Kidney (tissue), 14 donors: ENCODE measurements around the gene SYK. TPM values are rescaled to one million over a fixed set of nuclear protein-coding genes. Genes with fewer than 3 reads are reported as not detected.

Experiments
- DNase-seq, 5 donors: peaks; one replicate each; pipeline ENCODE4 v3.0.0-alpha.2; 2013 to 2020
- FAIRE-seq: peaks from 2 replicates; lab custom pipeline; 2012; peaks lifted over from hg19 to GRCh38; lab: Jason Lieb, UNC
- H3K27ac ChIP-seq, 2 donors: one replicate each; pipeline ENCODE4 v1.7.0; 2013; ENCODE audit warnings: low read depth in 2 of 2, low read length in 2 of 2, inconsistent platforms in 1 of 2
- H3K27me3 ChIP-seq: one replicate; pipeline ENCODE4 v1.7.1; 2013; ENCODE audit warnings: low read length, inconsistent platforms; ENCODE audit not compliant: control insufficient read depth, insufficient read depth
- H3K36me3 ChIP-seq, 3 donors: one replicate each; pipeline versions ENCODE4 v1.7.0 to v1.7.1; 2013; ENCODE audit warnings: low read length in 3 of 3, control low read depth in 1 of 3, inconsistent platforms in 1 of 3; ENCODE audit not compliant: insufficient read depth in 3 of 3, control insufficient read depth in 2 of 3
- H3K4me1 ChIP-seq, 3 donors: one replicate each; pipeline versions ENCODE4 v1.7.0 to v1.7.1; 2013; ENCODE audit warnings: low read length in 3 of 3, inconsistent platforms in 1 of 3, low read depth in 1 of 3; ENCODE audit not compliant: control insufficient read depth in 2 of 3, insufficient read depth in 2 of 3
- H3K4me3 ChIP-seq, 3 donors: one replicate each; pipeline versions ENCODE4 v1.7.0 to v1.8.1; 2013; ENCODE audit warnings: low read length in 3 of 3, control low read depth in 1 of 3, inconsistent platforms in 1 of 3
- H3K9ac ChIP-seq, 3 donors: one replicate each; pipeline versions ENCODE4 v1.7.0 to v1.7.1; 2013; ENCODE audit warnings: low read length in 3 of 3, control low read depth in 1 of 3, inconsistent platforms in 1 of 3
- H3K9me3 ChIP-seq, 3 donors: one replicate each; pipeline versions ENCODE4 v1.7.0 to v1.7.1; 2013; ENCODE audit warnings: low read length in 3 of 3, control low read depth in 1 of 3, inconsistent platforms in 1 of 3; ENCODE audit not compliant: control insufficient read depth in 2 of 3, insufficient read depth in 1 of 3
- intact Hi-C: fragments of 100-400 bp; cut with DNase I; formaldehyde crosslinking; loops from one replicate; pipeline ENCODE4 v1.11.1; 2022
- polyA plus RNA-seq: library from polyadenylated mRNA; stranded (reverse); fragments of 350-450 nt; fragmentation: Illumina TruSeq; extraction: RNeasy Lipid Tissue Mini Kit (QIAGEN cat#74804); gene quantifications from one replicate; pipeline ENCODE4 v1.2.3, GENCODE V29; 2014; ENCODE audit warnings: low read depth, low replicate concordance; ENCODE audit not compliant: insufficient read depth
- total RNA-seq: library from RNA; stranded (reverse); fragmentation: NEBNext Ultra II Directional; extraction: Animal tissue kit (Norgen Biotek cat#: 25700); gene quantifications from one replicate; pipeline ENCODE4 v1.2.1, GENCODE V29; 2021
- TF ChIP-seq, protein P1 (sequence below): IDR thresholded peaks from 3 replicates; pipeline ENCODE4 v1.5.1; 2012; ENCODE audit warnings: mild to moderate bottlenecking, moderate library complexity, borderline replicate concordance; ENCODE audit not compliant: insufficient read depth; ENCODE audit errors: extremely low read depth
- donor health status: control.
- donor health status: control.
- donor health status: control.
- donor health status: control.
- donor health status: control.
- donor health status: DM: yes; HTN: yes; CAD: no.
- donor health status: Normal renal cell carcinoma (clear cell type).

The SYK gene
- total and polyA plus RNA-seq, 2 donors from 2014 or later = 13.3 to 52.2 TPM

DNA sequence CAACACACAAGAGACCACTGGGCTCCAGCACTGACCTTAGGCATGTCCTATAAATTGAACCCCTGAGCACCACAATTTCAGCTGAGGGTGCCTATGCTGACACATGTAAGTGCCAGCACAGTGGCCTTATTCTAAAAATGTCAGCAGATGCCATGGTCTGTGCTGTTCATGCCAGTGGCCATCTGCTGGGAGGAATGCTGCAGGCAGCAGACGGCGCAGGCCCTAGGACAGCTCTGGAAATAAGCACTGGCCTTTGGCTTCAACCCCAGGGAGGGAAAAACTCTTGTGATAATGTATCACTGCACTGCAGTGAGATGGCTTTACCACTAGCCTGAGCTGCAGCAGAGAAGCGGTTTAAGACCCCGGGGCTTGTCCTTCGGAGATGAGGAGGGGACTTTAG is 98.5 kb downstream of the SYK start:
- DNase-seq (peak in 2 of 5 donors; percentile 31 to 48), FAIRE-seq (no peak)
- no peaks in the 10 kb centered on the region for H3K27me3 ChIP-seq
- TF ChIP-seq, protein P1, sequence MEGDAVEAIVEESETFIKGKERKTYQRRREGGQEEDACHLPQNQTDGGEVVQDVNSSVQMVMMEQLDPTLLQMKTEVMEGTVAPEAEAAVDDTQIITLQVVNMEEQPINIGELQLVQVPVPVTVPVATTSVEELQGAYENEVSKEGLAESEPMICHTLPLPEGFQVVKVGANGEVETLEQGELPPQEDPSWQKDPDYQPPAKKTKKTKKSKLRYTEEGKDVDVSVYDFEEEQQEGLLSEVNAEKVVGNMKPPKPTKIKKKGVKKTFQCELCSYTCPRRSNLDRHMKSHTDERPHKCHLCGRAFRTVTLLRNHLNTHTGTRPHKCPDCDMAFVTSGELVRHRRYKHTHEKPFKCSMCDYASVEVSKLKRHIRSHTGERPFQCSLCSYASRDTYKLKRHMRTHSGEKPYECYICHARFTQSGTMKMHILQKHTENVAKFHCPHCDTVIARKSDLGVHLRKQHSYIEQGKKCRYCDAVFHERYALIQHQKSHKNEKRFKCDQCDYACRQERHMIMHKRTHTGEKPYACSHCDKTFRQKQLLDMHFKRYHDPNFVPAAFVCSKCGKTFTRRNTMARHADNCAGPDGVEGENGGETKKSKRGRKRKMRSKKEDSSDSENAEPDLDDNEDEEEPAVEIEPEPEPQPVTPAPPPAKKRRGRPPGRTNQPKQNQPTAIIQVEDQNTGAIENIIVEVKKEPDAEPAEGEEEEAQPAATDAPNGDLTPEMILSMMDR = no peak
- H3K9me3 ChIP-seq = no peaks in the 10 kb centered on the region
- H3K27ac ChIP-seq = no peak overlapping the region
- intact Hi-C loops = no loop called here
- H3K4me1 ChIP-seq = no peaks in the 10 kb centered on the region
- peaks cover 0 to 5% (median 4%) of the 10 kb centered on the region in 3 donors for H3K36me3 ChIP-seq
- H3K9ac ChIP-seq = no peak overlapping the region
- H3K4me3 ChIP-seq = no peak overlapping the region

DNA sequence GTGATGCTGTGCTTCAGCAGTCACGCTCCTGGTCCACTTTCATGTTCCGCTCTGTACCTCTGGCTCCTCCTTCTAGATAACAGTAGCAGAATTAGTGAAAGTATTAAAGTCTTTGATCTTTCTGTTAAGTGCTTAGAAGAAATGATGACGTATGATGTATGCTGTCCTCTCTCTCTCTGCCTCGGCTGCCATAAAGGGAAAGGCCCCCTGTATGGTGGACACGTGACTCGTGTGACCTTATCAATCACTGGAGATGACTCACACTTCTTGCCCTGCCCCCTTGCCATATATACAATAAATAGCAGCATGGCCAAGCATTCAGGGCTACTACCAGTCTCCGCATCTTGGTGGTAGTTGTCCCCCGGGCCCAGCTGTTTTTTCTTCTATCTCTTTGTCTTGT is 100.3 kb downstream of the SYK start:
- Histone ChIP-seq H3K27ac (no peak overlapping the region), H3K9ac (no peak overlapping the region), H3K9me3 (no peaks in the 10 kb centered on the region), H3K27me3 (no peaks in the 10 kb centered on the region), H3K4me1 (peaks cover 0 to 3% (median 0%) of the 10 kb centered on the region in 3 donors), H3K4me3 (no peak overlapping the region), H3K36me3 (peaks cover 0 to 5% (median 4%) of the 10 kb centered on the region in 3 donors)
- no peak for FAIRE-seq
- TF ChIP-seq, protein P1 = no peak
- intact Hi-C loops = no loop called here
- DNase-seq = no peak

DNA sequence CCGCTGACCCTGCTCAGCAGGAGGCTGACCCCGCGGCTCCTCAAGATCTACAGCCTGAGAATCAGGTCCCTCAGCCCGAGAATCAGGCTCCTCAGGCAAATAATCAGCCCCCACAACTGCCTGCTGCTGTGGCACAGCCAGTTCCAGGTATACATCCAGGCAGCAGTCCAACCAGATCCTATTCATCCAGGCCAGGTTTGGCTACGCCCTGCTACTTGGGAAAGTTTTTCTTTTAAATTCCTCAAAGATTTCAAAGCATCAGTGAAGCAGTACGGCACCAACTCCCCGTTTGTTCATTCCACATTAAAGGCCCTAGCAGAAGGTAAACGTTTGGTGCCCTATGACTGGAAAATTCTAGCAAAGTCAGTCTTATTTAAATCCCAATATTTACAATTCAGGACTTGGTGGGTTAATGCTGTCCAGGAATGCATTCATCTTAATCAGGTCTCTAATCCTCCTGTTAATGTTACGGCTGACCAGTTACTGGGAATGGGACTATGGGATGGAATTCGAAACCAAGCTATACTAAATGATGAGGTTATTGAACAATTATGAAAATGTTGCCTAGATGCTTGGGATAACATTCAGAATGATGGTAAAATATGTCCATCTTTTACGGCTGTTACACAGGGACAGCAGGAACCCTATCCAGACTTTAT is 102.3 kb downstream of the SYK start:
- Histone ChIP-seq H3K9me3 (no peaks in the 10 kb centered on the region), H3K36me3 (peaks cover 0 to 5% (median 4%) of the 10 kb centered on the region in 3 donors), H3K4me1 (peaks cover 0 to 3% (median 0%) of the 10 kb centered on the region in 3 donors), H3K27me3 (no peaks in the 10 kb centered on the region), H3K27ac (no peak overlapping the region), H3K9ac (no peak overlapping the region), H3K4me3 (no peak overlapping the region)
- TF ChIP-seq, protein P1 = no peak
- no peak for FAIRE-seq
- intact Hi-C loops = no loop called here
- DNase-seq = peak in 3 of 5 donors; percentile 46 to 69 (median 68)
